ENCODE measurements around the gene TMED6.

GRCh38 chr16:69315486-69316311, 35.9 kb downstream of the TMED6 start:
- no peak for TF ChIP-seq YY1 (IDR thresholded peaks at IDR 0.05; ENCODE audit: insufficient read depth, insufficient read length)
- TF ChIP-seq SUZ12 (IDR thresholded peaks at IDR 0.05; ENCODE audit: extremely low read depth, insufficient read depth, insufficient read length) = no peak
- TF ChIP-seq ZNF274 (IDR thresholded peaks at IDR 0.05; ENCODE audit: low read depth, low read length) = no peak
